HG03520 (cell line): ENCODE measurements around the gene CDHR2.

Source experiments
- ATAC-seq: cut with Tn5 transposase; IDR thresholded peaks from one replicate; pipeline ENCODE4 v1.9.1; 2021; ENCODE audit warnings: mild to moderate bottlenecking, moderate library complexity; ENCODE audit not compliant: unreplicated experiment

The CDHR2 gene

GRCh38 chr5:176631383-176632200 lies 82.5 kb downstream of the CDHR2 start:
- no peak for ATAC-seq

GRCh38 chr5:176632745-176633144 lies 83.6 kb downstream of the CDHR2 start:
- no peak for ATAC-seq

DNA sequence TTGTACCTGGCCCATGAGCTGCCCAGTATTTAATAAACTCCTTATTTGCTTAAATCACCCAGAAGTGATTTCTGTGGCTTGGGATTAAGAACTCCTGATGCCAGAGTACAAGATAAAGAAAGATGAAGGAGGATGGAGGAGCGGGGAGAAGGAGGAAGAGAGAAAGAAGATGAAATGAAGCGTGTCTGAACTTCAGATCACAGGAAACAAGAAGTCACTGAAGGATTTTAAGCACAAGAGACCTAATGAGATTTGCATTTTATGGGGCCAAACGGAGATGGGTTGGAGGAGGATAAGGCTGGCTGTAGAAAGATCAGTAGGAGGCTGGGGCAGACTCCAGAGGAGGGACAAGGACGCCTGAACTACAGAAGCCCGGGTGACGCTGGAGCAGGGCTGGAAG lies 84.5 kb downstream of the CDHR2 start:
- ATAC-seq = no peak

- no peak for ATAC-seq
Observed at GRCh38 chr5:176636426-176636825, 87.3 kb downstream of the CDHR2 start.

- ATAC-seq = no peak
Observed at GRCh38 chr5:176637556-176637955, 88.4 kb downstream of the CDHR2 start.

DNA sequence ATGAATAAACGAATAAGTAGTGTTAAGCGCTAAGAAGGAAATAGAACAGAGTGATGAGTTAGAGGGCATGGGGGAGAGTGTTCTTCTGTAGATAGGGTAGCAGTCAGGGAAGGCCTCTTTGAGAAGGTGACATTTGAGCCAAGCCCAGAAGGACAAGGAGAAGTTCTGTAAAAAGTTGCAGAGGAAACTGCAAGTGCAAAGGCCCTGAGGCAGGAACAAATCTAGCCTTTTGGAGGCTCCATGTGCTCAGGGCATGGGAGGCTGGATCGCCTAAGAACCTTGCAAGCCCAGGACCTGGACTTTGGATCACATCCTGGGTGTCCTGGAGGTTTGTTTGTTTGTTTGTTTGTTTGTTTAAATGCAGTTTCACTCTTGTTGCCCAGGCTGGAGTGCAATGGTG lies 89.3 kb downstream of the CDHR2 start:
- ATAC-seq = no peak

GRCh38 chr5:176639208-176639607 lies 90.1 kb downstream of the CDHR2 start:
- ATAC-seq = no peak

GRCh38 chr5:176639981-176640380 lies 90.8 kb downstream of the CDHR2 start:
- ATAC-seq = no peak

DNA sequence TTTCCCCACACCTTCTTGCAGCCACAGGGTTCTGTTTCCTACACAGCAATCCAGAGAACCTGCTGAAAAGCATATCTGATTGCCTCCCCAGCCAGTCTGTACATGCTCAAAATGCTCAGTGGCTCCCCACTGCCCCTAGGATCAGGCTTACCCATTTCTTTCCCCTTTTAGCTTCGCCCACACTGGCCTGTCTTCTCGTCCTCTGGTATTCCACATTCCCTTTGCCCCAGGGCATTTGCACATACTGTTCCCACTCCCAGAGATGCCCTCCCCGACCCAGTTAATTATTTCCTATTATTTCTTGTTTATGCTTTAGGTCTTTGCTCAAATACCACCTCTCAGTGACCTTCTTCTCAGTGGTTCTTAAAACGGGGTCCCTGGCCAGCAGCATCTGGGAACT lies 91.5 kb downstream of the CDHR2 start:
- no peak for ATAC-seq

DNA sequence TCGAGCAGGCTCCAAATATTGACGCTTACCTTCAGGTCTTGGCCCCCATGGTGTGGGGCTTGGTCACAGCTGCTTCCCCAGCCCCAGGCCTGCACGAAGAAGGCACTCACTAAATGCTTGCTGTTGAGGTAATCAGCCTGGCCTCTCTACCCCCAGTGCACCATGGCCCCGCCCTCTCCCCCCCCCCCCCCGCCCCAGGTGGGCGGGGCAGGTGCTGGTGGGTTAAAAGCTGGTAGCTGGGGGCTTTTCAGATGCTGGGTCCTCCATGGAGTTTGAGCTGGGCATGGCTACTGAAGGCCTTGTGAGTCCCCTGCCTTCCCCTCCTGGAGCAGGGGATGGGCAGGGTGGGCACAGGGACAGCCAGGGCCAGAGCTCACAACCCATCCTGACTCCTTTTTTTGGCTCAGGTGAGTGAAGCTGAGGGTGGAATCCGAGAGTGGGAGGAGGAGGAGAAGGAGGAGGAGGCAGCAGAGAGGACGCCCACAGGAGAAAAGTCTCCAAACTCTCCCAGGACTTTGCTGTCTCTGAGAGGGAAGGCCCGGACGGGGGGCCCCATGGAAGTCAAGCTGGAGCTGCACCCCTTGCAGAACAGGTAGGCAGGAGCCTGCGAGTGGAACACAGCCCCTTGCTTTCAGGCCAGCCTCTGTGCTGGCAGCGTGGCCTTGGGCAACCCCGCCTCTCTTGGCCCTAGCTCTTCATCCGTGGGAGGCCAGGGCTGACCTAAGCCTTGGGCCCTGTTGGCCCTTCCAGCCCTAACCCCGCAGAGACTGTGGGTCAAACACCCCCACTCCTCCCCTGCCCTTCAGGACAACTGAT lies 93.7 kb downstream of the CDHR2 start:
- no peak for ATAC-seq

DNA sequence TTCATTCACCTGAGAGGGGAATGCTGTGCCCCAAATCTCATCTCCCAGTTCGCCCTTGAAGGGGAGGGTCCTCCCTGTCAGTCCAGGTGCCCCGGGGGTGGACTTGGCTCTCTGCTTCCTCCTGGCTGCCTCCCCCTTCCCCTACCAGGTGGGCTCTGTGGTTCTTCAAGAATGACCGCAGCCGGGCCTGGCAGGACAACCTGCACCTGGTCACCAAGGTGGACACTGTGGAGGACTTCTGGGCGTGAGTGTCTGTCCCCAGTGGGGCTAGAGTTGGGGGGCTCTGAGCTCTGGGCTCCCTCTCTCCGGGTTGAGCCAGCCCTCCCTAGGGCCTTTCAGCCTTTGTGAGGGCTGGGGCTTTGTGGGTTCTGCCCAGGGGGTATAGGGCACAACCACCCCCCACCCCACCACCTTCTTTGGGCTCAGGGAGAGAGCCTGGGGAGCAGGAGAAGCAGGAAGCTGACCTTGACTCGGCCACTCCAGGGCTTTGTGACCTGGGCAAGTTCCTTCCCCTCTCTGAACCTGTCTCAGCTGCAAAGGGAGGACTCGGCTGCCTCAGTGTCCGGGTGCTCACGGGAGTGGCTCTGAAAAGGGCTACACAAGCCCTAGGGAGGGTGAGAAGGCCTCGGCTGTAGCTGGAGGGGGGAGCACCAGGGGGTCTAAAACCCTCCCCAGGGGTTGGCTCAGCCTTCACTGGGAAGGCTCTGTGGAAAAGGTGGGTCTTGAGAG lies 94.5 kb downstream of the CDHR2 start:
- no peak for ATAC-seq

DNA sequence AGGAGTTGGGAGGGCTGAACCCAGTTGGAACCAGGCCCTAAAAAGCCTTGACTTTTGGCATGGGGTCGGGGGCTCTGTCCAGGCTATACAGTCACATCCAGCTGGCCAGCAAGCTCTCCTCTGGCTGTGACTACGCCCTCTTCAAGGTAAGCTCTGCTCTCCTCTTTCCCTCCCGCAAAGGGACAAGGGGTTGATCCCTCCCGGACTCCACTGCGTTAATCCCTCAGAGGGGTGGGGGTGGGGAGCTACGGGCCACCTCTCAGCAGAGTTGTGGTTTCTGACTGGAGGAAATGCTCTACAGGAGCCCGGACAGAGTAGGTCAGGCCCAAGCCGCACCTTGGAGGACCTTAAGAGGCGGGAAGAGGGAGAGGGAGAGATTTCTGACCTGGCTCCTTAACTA lies 95.2 kb downstream of the CDHR2 start:
- no peak for ATAC-seq

DNA sequence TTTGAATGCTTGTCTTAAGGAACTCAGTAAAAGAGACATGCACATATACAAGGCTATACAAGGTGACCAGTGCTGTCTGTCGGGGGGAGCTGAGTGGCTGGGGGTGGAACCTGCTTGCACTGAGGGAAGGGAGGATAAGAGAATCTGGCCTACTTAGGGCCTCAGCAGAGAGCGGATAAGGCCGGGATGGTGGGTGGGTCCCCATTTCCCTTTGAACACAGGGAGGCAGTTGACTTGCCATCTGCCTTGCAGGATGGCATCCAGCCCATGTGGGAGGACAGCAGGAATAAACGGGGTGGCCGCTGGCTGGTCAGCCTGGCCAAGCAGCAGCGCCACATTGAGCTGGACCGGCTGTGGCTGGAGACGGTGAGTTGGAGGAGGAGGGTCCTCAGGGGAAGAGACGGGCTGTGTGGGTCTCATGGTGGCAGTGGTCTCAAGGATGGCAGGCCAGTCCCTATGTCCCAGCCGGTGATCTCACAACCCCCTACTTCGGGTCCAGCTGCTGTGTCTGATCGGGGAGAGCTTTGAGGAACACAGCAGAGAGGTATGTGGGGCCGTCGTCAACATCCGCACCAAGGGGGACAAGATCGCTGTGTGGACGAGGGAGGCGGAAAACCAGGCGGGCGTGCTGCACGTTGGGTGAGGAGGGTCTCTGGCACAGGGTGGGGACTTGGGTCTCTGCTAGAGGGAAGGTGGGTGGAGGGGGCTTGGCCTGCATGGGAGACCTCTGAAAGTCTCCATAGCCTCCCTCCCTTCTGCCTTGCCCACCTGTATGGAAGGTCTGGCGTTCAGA lies 95.9 kb downstream of the CDHR2 start:
- no peak for ATAC-seq
